Subcutaneous abdominal adipose tissue (tissue), 5 donors: ENCODE data around the gene CEP192.

Experiments used
- H3K27ac ChIP-seq: one replicate; pipeline ENCODE4 v1.7.0; 2013; ENCODE audit warnings: low read depth, mild to moderate bottlenecking, inconsistent platforms, low read length, moderate library complexity
- H3K27me3 ChIP-seq, 5 donors: one replicate each; pipeline ENCODE4 v1.7.0; 2013; ENCODE audit warnings: low read length in 5 of 5, inconsistent platforms in 1 of 5; ENCODE audit not compliant: control insufficient read depth in 5 of 5, insufficient read depth in 4 of 5
- H3K36me3 ChIP-seq, 5 donors: one replicate each; pipeline ENCODE4 v1.7.0; 2013; ENCODE audit warnings: low read length in 5 of 5; ENCODE audit not compliant: control insufficient read depth in 5 of 5, insufficient read depth in 5 of 5
- H3K4me1 ChIP-seq, 5 donors: one replicate each; pipeline ENCODE4 v1.7.0; 2013; ENCODE audit warnings: low read length in 5 of 5, mild to moderate bottlenecking in 3 of 5, moderate library complexity in 1 of 5; ENCODE audit not compliant: control insufficient read depth in 5 of 5, insufficient read depth in 5 of 5
- H3K4me3 ChIP-seq, 5 donors: one replicate each; pipeline ENCODE4 v1.7.0; 2013; ENCODE audit warnings: low read length in 5 of 5, low read depth in 1 of 5
- H3K9ac ChIP-seq, 5 donors: one replicate each; pipeline ENCODE4 v1.7.0; 2013; ENCODE audit warnings: low read length in 5 of 5, mild to moderate bottlenecking in 4 of 5, moderate library complexity in 3 of 5
- H3K9me3 ChIP-seq, 5 donors: one replicate each; pipeline ENCODE4 v1.7.0; 2013; ENCODE audit warnings: low read length in 5 of 5; ENCODE audit not compliant: control insufficient read depth in 5 of 5
- donor health status: healthy.
- donor health status: healthy.
- donor health status: healthy.
- donor health status: healthy.
- donor health status: healthy.

CEP192 gene

DNA sequence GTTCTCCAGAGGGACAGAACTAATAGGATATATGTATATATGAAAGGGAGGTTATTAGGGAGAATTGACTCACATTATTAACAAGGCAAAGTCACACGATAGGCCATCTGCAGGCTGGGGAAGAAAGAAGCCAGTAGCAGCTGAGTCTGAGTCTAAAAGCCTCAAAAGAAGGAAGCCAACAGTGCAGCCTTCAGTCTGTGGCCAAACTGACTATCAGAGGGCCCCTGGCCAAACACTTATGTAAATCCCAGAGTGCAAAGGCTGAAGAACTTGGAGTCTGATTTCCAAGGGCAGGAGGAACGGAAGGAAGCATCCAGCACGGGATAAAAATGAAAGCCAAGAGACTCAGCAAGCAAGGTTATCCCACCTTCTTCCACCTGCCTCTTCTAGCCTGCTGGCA lies 119.4 kb downstream of the CEP192 start:
- no peak overlapping the region for H3K9ac ChIP-seq
- H3K4me3 ChIP-seq = peak overlapping the region in 1 of 5 donors; percentile 22
- H3K9me3 ChIP-seq = no peaks in the 10 kb centered on the region
- H3K36me3 ChIP-seq = peaks cover 28 to 54% (median 35%) of the 10 kb centered on the region in 5 donors
- H3K27ac ChIP-seq = no peak overlapping the region
- H3K27me3 ChIP-seq = no peaks in the 10 kb centered on the region
- H3K4me1 ChIP-seq = peaks cover 0 to 7% (median 0%) of the 10 kb centered on the region in 5 donors

DNA sequence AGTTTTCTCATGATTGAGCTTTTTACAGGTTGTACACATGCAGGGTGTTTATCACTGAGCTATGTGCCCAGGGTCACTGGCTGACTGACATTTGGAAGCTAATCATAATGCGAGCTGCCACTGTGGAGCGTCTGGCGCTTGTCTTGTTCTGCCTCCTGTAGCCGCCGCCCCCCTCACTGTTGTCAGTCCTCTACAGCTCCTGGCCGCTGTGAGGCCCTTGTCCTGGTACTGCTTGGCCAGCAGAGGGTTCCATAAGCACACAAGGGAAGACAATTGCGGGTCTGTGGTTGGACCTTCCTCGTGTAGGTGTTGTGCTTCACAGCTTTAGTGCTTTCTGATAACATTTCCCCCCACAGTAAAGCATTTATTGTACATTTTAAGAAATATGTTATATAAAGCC lies 121.8 kb downstream of the CEP192 start:
- H3K27me3 ChIP-seq = no peaks in the 10 kb centered on the region
- H3K36me3 ChIP-seq = peaks cover 14 to 51% (median 30%) of the 10 kb centered on the region in 5 donors
- no peak overlapping the region for H3K27ac ChIP-seq
- H3K9me3 ChIP-seq = no peaks in the 10 kb centered on the region
- H3K9ac ChIP-seq = no peak overlapping the region
- peaks cover 0 to 7% (median 0%) of the 10 kb centered on the region in 5 donors for H3K4me1 ChIP-seq
- H3K4me3 ChIP-seq = no peak overlapping the region

DNA sequence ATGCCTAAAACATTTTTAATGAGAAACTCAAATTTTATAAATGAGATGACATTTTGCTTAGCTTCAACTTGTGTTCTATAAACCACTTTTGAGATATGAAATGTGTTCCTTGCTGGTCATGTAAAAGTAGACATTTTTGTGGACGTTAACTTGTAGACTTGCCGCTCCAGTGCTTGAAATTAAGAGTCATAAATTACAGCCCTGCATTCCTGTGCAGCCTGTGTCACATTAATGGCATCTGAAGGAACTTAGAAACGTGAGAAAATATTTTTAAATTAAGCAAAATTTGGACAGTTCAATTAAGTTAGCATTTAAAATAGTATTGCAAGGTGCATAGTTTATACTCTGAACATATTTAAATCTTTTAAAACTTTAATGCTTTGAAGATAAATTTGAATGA lies 129.1 kb downstream of the CEP192 start:
- Histone ChIP-seq H3K4me3 (no peak overlapping the region), H3K4me1 (peaks cover 5 to 12% (median 9%) of the 10 kb centered on the region in 5 donors), H3K9ac (no peak overlapping the region), H3K9me3 (no peaks in the 10 kb centered on the region), H3K36me3 (peaks cover 10 to 37% (median 28%) of the 10 kb centered on the region in 5 donors), H3K27me3 (no peaks in the 10 kb centered on the region), H3K27ac (no peak overlapping the region)

DNA sequence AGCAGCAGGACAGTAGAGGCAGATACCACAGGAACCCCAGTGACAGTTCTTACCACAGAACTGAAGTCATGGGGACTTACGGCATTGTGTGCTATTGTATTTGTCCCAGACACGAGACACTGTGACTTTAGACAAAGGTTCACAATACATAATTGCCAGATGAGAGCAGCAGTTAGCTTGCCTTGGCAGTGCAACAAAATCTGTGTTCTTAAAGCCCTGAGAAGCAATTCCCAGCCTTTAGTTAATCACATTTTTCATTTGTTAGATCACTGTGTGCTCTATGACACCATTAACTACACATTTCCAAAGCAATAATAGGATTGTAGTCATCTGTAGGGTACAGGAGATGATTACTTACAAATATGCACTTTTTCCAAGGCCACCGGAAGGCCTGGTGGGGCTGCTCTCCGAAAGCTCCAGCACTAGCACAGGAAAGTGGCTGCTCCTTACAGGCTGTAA lies 129.8 kb downstream of the CEP192 start:
- peaks cover 10 to 32% (median 23%) of the 10 kb centered on the region in 5 donors for H3K36me3 ChIP-seq
- no peaks in the 10 kb centered on the region for H3K27me3 ChIP-seq
- H3K27ac ChIP-seq = no peak overlapping the region
- no peaks in the 10 kb centered on the region for H3K9me3 ChIP-seq
- no peak overlapping the region for H3K9ac ChIP-seq
- no peak overlapping the region for H3K4me3 ChIP-seq
- H3K4me1 ChIP-seq = peaks cover 5 to 12% (median 9%) of the 10 kb centered on the region in 5 donors

- Histone ChIP-seq H3K4me3 (no peak overlapping the region), H3K27ac (no peak overlapping the region), H3K9me3 (no peaks in the 10 kb centered on the region), H3K27me3 (no peaks in the 10 kb centered on the region), H3K4me1 (peaks cover 5 to 12% (median 9%) of the 10 kb centered on the region in 5 donors), H3K9ac (no peak overlapping the region), H3K36me3 (peaks cover 0 to 20% (median 15%) of the 10 kb centered on the region in 5 donors)
Observed at GRCh38 chr18:13124411-13124810, 133.2 kb downstream of the CEP192 start.

DNA sequence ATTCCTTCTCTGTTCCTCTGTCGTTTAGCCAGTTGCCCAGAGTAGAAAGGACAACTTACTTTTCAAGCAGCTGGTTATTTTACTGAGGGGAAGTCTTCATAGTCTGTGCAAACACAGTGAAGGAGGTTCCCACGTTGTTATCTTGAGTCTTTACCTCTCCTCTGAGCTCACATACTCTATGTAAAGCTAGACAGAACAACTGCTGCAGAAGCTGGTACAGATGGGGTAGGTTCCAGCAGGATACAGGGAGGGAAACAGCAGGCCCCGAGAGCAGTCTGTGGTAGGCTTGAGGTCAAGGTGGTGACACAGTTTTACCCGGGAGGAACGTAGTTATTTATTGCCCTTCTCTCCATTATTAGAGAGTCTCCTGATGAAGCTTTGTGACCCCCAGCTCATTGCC lies 134.0 kb downstream of the CEP192 start:
- Histone ChIP-seq H3K27me3 (no peaks in the 10 kb centered on the region), H3K36me3 (peaks cover 0 to 20% (median 15%) of the 10 kb centered on the region in 5 donors), H3K27ac (no peak overlapping the region), H3K9me3 (no peaks in the 10 kb centered on the region), H3K4me1 (peaks cover 5 to 12% (median 9%) of the 10 kb centered on the region in 5 donors), H3K4me3 (no peak overlapping the region), H3K9ac (no peak overlapping the region)

GRCh38 chr18:13126966-13127598 lies 135.9 kb downstream of the CEP192 start:
- Histone ChIP-seq H3K4me1 (no peaks in the 10 kb centered on the region), H3K27ac (no peak overlapping the region), H3K27me3 (no peaks in the 10 kb centered on the region), H3K9me3 (no peaks in the 10 kb centered on the region), H3K9ac (no peak overlapping the region), H3K4me3 (no peak overlapping the region), H3K36me3 (peaks cover 0 to 20% (median 10%) of the 10 kb centered on the region in 5 donors)

DNA sequence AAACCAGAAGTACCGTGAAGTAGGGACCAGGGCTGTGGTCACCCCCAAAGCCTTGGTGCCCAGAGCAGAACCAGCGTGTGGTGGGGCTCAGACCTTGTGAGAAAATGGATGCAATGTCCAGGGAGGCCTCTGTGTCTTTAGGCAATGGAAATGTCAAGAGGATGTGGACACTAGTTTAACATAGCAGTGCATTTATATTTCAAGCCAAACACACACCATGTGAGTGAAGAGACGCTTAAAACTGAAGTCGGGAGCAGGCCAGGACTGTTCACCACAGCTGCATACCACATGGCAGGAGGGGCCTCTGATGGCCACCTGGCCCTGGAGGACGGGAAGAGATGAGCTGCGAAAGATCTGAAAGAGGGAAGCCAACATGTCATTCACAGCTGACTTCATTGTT lies 140.1 kb downstream of the CEP192 start:
- H3K36me3 ChIP-seq = peaks cover 0 to 12% (median 10%) of the 10 kb centered on the region in 5 donors
- peaks cover 0 to 7% (median 3%) of the 10 kb centered on the region in 5 donors for H3K4me1 ChIP-seq
- no peak overlapping the region for H3K27ac ChIP-seq
- H3K27me3 ChIP-seq = no peaks in the 10 kb centered on the region
- no peak overlapping the region for H3K9ac ChIP-seq
- H3K9me3 ChIP-seq = no peaks in the 10 kb centered on the region
- H3K4me3 ChIP-seq = no peak overlapping the region

DNA sequence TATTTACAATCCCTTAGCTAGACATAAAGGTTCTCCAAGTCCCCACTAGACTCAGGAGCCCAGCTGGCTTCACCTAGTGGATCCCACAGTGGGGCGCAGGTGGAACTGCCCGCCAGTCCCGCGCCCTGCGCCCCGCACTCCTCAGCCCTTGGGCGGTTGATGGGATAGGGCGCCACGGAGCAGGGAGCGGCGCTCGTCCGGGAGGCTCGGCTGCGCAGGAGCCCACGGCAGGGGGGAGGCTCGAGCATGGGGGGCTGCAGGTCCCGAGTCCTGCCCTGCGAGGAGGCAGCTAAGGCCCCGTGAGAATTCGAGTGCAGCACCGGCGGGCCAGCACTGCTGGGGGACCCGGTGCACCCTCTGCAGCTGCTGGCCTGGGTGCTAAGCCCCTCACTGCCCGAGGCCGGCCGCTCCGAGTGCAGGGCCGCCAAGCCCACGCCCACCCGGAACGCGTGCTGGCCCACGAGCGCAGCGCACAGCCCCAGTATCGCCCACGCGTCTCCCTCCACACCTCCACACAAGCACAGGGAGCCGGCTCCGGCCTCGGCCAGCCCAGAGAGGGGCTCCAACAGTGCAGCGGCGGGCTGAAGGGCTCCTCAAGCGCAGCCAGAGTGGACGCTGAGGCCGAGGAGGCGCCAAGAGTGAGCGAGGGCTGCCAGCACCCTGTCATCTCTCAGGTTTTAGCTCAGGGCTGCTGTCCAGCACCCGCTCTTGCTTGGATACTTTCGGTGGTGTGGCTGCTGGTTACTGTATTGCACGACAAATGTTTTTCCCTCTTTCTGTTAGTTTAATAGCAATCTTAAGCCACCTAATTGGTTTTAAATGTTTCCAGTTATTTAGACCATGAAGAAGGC lies 143.6 kb downstream of the CEP192 start:
- Histone ChIP-seq H3K9me3 (no peaks in the 10 kb centered on the region), H3K27me3 (no peaks in the 10 kb centered on the region), H3K27ac (no peak overlapping the region), H3K4me3 (no peak overlapping the region), H3K9ac (no peak overlapping the region), H3K4me1 (peaks cover 3 to 30% (median 22%) of the 10 kb centered on the region in 5 donors), H3K36me3 (no peaks in the 10 kb centered on the region)
